ENCODE results near the gene PHYKPL. TPM values are rescaled to one million over a fixed set of nuclear protein-coding genes. Genes with fewer than 3 reads are reported as not detected.
A peak's percentile ranks its signal among the peaks of the same experiment; 100 is the strongest.

Gene PHYKPL
- total and polyA plus RNA-seq, 2 experiments from 2014 or later, result 57.0 to 58.7 TPM

DNA sequence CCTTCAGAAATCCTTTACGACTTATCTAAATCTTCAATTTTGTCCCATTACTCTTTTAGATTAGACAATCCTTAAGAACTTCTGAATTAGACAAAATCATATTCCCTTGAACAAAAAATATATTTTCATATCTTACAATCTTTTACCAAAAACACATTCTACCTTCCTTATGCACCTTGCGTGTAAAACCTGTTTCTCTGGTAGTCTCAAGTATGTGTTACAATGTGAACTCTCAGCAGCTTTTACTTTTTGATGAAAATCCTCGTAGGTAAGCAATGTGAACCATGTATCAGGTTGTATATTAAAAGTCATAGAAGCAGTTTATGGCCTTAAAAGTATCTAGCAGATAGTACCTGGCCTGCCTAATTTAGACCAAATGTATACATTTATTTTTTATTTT, 58.1 kb downstream of the PHYKPL start:
- H3K4me3 ChIP-seq, result no peak overlapping the region
- H3K36me3 ChIP-seq, result no peaks in the 10 kb centered on the region
- H3K27me3 ChIP-seq, result no peaks in the 10 kb centered on the region
- H3K9me3 ChIP-seq (ENCODE audit: low read depth), result no peaks in the 10 kb centered on the region
- H3K4me1 ChIP-seq (ENCODE audit: low read depth), result no peaks in the 10 kb centered on the region
- no peak for TF ChIP-seq CTCF (IDR thresholded peaks at IDR 0.05; ENCODE audit: low read depth, low read length)
- no peak overlapping the region for H3K27ac ChIP-seq
- DNase-seq (ENCODE audit: low read depth in 1 of 2, low spot score in 1 of 2), result no peak

- no peak overlapping the region for H3K27ac ChIP-seq
- no peak overlapping the region for H3K4me3 ChIP-seq
These were observed 62.1 kb downstream of the PHYKPL start for GRCh38 chr5:178170455-178170854.

DNA sequence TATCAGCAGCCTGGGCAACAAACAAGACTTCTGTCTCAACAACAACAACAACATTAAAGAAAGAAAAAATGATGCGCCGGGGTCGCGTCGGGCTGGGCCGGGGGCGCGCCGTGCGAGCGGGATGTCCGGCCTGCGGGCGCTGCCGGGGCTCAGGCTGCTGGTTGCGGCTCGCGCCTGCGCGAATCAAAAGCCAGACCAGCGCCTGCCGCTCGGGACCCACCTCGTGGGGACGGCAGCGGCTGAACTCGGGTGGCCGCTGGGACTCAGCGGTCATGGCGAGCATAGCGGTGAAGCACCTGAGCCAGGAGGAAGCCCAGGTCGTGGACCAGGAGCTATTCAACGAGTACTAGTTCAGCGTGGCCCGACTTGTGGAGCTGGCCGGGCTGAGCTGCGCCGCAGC, 67.0 kb downstream of the PHYKPL start:
- Histone ChIP-seq H3K4me3 (no peak overlapping the region), H3K27ac (no peak overlapping the region), H3K4me1 (ENCODE audit: low read depth) (no peaks in the 10 kb centered on the region), H3K36me3 (no peaks in the 10 kb centered on the region), H3K9me3 (ENCODE audit: low read depth) (no peaks in the 10 kb centered on the region), H3K27me3 (peaks cover 17% of the 10 kb centered on the region)
- no peak for TF ChIP-seq CTCF (IDR thresholded peaks at IDR 0.05; ENCODE audit: low read depth, low read length)
- no peak for DNase-seq (ENCODE audit: low read depth in 1 of 2, low spot score in 1 of 2)

More at GRCh38 chr5:178170455-178170854, 62.1 kb downstream of the PHYKPL start:
- H3K4me1 ChIP-seq (ENCODE audit: low read depth), result no peaks in the 10 kb centered on the region
- no peaks in the 10 kb centered on the region for H3K9me3 ChIP-seq (ENCODE audit: low read depth)
- no peaks in the 10 kb centered on the region for H3K36me3 ChIP-seq
- no peak for DNase-seq (ENCODE audit: low read depth in 1 of 2, low spot score in 1 of 2)
- TF ChIP-seq CTCF (IDR thresholded peaks at IDR 0.05; ENCODE audit: low read depth, low read length), result no peak
- H3K27me3 ChIP-seq, result no peaks in the 10 kb centered on the region

GRCh38 chr5:178163772-178164735, 68.5 kb downstream of the PHYKPL start:
- Histone ChIP-seq H3K9me3 (ENCODE audit: low read depth) (no peaks in the 10 kb centered on the region), H3K36me3 (no peaks in the 10 kb centered on the region), H3K27me3 (peaks cover 17% of the 10 kb centered on the region), H3K4me1 (ENCODE audit: low read depth) (no peaks in the 10 kb centered on the region), H3K27ac (no peak overlapping the region), H3K4me3 (no peak overlapping the region)
- peak; percentile 78 to 86 for DNase-seq (ENCODE audit: low read depth in 1 of 2, low spot score in 1 of 2)
- TF ChIP-seq CTCF (IDR thresholded peaks at IDR 0.05; ENCODE audit: low read depth, low read length), result peak; percentile 99

DNA sequence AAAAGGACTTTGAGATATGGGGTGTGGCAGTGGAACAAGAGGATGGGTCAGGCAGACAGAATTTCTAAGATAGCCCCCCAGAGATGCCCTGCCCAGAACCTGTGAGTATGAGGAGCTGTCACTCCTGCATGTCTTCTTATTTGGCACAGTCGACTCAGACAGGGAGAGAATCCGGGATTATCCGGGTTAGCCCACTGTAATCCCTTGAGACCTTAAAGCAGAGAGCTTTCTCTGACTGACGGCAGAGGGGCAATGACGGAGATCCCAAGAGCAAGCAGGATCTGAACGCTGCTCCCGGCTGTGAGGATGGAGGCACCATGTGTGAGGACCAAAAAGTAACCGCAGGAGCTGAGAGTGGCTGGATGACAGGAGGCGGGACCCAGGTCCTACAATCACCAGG, 70.1 kb downstream of the PHYKPL start:
- Histone ChIP-seq H3K36me3 (no peaks in the 10 kb centered on the region), H3K4me1 (ENCODE audit: low read depth) (no peaks in the 10 kb centered on the region), H3K9me3 (ENCODE audit: low read depth) (no peaks in the 10 kb centered on the region), H3K27me3 (peaks cover 17% of the 10 kb centered on the region), H3K4me3 (no peak overlapping the region), H3K27ac (no peak overlapping the region)
- TF ChIP-seq CTCF (IDR thresholded peaks at IDR 0.05; ENCODE audit: low read depth, low read length), result no peak
- no peak for DNase-seq (ENCODE audit: low read depth in 1 of 2, low spot score in 1 of 2)
